ENCODE measurements around the gene MPC1. TPM values are rescaled to one million over a fixed set of nuclear protein-coding genes. Genes with fewer than 3 reads are reported as not detected.
"Not testable (repeated sequence)": the region's sequence is repeated elsewhere in the genome, so short reads cannot be mapped to it uniquely, and the experiment has no call there.

Gene MPC1
- total RNA-seq, 3 donors from 2014 or later: 37.4 to 66.9 (median 65.7) TPM

- TF ChIP-seq POLR2AphosphoS5 (IDR thresholded peaks at IDR 0.05): no peak
- no peak for TF ChIP-seq CTCF (IDR thresholded peaks at IDR 0.05)
- no peak for TF ChIP-seq POLR2A (IDR thresholded peaks at IDR 0.05)
- Histone ChIP-seq H3K36me3 (no peaks in the 10 kb centered on the region), H3K27me3 (no peaks in the 10 kb centered on the region), H3K4me1 (no peaks in the 10 kb centered on the region), H3K4me3 (no peak overlapping the region), H3K9me3 (no peaks in the 10 kb centered on the region), H3K27ac (no peak overlapping the region)
- intact Hi-C loops (cut with DNase I; ENCODE audit: low total_unique reads): no loop called here
- no peak for DNase-seq (ENCODE audit: low spot score in 2 of 2)
Observed at GRCh38 chr6:166406197-166406596, 23.5 kb upstream of the MPC1 start.

- no peaks in the 10 kb centered on the region for H3K27me3 ChIP-seq
- no peak overlapping the region for H3K27ac ChIP-seq
- DNase-seq (ENCODE audit: low spot score in 2 of 2): no peak
- H3K9me3 ChIP-seq: no peaks in the 10 kb centered on the region
- TF ChIP-seq CTCF (IDR thresholded peaks at IDR 0.05) (no peak), POLR2A (IDR thresholded peaks at IDR 0.05) (no peak)
- intact Hi-C loops (cut with DNase I; ENCODE audit: low total_unique reads): no loop called here
- no peaks in the 10 kb centered on the region for H3K4me1 ChIP-seq
- H3K36me3 ChIP-seq: no peaks in the 10 kb centered on the region
- no peak overlapping the region for H3K4me3 ChIP-seq
Observed at GRCh38 chr6:166405386-166405785, 22.6 kb upstream of the MPC1 start.

- Histone ChIP-seq H3K36me3 (no peaks in the 10 kb centered on the region), H3K4me3 (no peak overlapping the region), H3K27me3 (no peaks in the 10 kb centered on the region), H3K27ac (no peak overlapping the region), H3K4me1 (no peaks in the 10 kb centered on the region), H3K9me3 (no peaks in the 10 kb centered on the region)
- intact Hi-C loops (cut with DNase I; ENCODE audit: low total_unique reads): no loop called here
- no peak for TF ChIP-seq POLR2A (IDR thresholded peaks at IDR 0.05)
- TF ChIP-seq POLR2AphosphoS5 (IDR thresholded peaks at IDR 0.05): no peak
- TF ChIP-seq CTCF (IDR thresholded peaks at IDR 0.05): no peak
- DNase-seq (ENCODE audit: low spot score in 2 of 2): no peak
Observed at GRCh38 chr6:166402582-166403277, 20.0 kb upstream of the MPC1 start.

- H3K9me3 ChIP-seq; intact Hi-C loops (cut with DNase I; ENCODE audit: low total_unique reads); H3K27me3 ChIP-seq; H3K4me1 ChIP-seq; H3K36me3 ChIP-seq; H3K4me3 ChIP-seq; H3K27ac ChIP-seq: not testable (repeated sequence)
- TF ChIP-seq CTCF (IDR thresholded peaks at IDR 0.05): peak in 2 of 3 donors; percentile 70 to 77
- peak in 1 of 2 donors; percentile 37 for DNase-seq (ENCODE audit: low spot score in 2 of 2)
Observed at GRCh38 chr6:166400649-166401250, 18.0 kb upstream of the MPC1 start.

- DNase-seq (ENCODE audit: low spot score in 2 of 2): no peak
- Histone ChIP-seq H3K9me3 (no peaks in the 10 kb centered on the region), H3K4me3 (no peak overlapping the region), H3K27ac (no peak overlapping the region), H3K27me3 (peaks cover 0 to 8% of the 10 kb centered on the region in 2 donors), H3K36me3 (no peaks in the 10 kb centered on the region), H3K4me1 (no peaks in the 10 kb centered on the region)
- intact Hi-C loops (cut with DNase I; ENCODE audit: low total_unique reads): no loop called here
- TF ChIP-seq POLR2A (IDR thresholded peaks at IDR 0.05) (no peak), CTCF (IDR thresholded peaks at IDR 0.05) (no peak), POLR2AphosphoS5 (IDR thresholded peaks at IDR 0.05) (no peak)
Observed at GRCh38 chr6:166400181-166400580, 17.4 kb upstream of the MPC1 start.

All from breast epithelium (tissue), 4 donors.